Activated CD8-positive, alpha-beta memory T cell treated with anti-CD3 and anti-CD28 coated beads, Interleukin-2, amount 10 ng/mL, durations not matched to agents 7 days and 5 days (primary cell): ENCODE measurements around the gene CCDC71. TPM values are rescaled to one million over a fixed set of nuclear protein-coding genes. Genes with fewer than 3 reads are reported as not detected.

Experiments used
- ATAC-seq: fragments of 150-1000 bp; cut with Tn5 transposase; one replicate; pipeline ENCODE4 v1.10.0; 2021; ENCODE audit warnings: moderate library complexity
- CTCF ChIA-PET: fragments of 350-600 bp; sonication (Branson Sonifier 250); formaldehyde crosslinking; loops from one replicate; lab custom pipeline; 2021; ENCODE audit warnings: antibody characterized with exemption; lab: Charles Lee
- DNase-seq: peaks from one replicate; pipeline ENCODE4 v3.0.0-alpha.2; 2020
- H3K27ac Mint-ChIP-seq: one replicate; pipeline ENCODE4 v1.8.0; 2021; ENCODE audit warnings: mild to moderate bottlenecking, mixed read lengths
- H3K27me3 Mint-ChIP-seq: one replicate; pipeline ENCODE4 v1.8.0; 2021; ENCODE audit warnings: mixed read lengths
- H3K36me3 Mint-ChIP-seq: one replicate; pipeline ENCODE4 v1.8.0; 2021; ENCODE audit warnings: mild to moderate bottlenecking, mixed read lengths
- H3K4me1 Mint-ChIP-seq: one replicate; pipeline ENCODE4 v1.8.0; 2021; ENCODE audit warnings: mixed read lengths
- H3K4me3 Mint-ChIP-seq: one replicate; pipeline ENCODE4 v1.8.0; 2021; ENCODE audit warnings: mild to moderate bottlenecking, moderate library complexity, mixed read lengths
- H3K9me3 Mint-ChIP-seq: one replicate; pipeline ENCODE4 v1.8.0; 2022; ENCODE audit warnings: low read depth, mixed read lengths
- total RNA-seq, 2 experiments: library from RNA; stranded (reverse); gene quantifications; one replicate each; pipeline ENCODE4 v1.2.3, GENCODE V29; 2021

CCDC71 gene
- 10 to 100 TPM; 23.5 to 23.7 TPM for total RNA-seq

- peak within 1 kb of the TSS; percentile 81 for H3K4me3 Mint-ChIP-seq
- peaks cover 49% of the 10 kb centered on the region for H3K4me1 Mint-ChIP-seq
- peaks cover 17% of the 10 kb centered on the region for H3K36me3 Mint-ChIP-seq
- peak; percentile 84 for ATAC-seq
- peak within 1 kb of the TSS; percentile 85 for H3K27ac Mint-ChIP-seq
- H3K9me3 Mint-ChIP-seq: no peaks in the 10 kb centered on the region
- CTCF ChIA-PET: interaction anchor here (1.4 kb wide), 1 partner anchor 283 kb away, joined by 4 read pairs; no protein-coding TSS in a partner anchor
- DNase-seq: peak; percentile 83
- H3K27me3 Mint-ChIP-seq: no peaks in the 10 kb centered on the region
Observed at GRCh38 chr3:49165771-49166751, at the start of gene CCDC71. Gene CCDC71, minus strand, starts transcription at chr3:49166331. Its CDS starts 2,123 bp downstream, at chr3:49164208.

GRCh38 chr3:49213998-49214397 is 47.9 kb upstream of the CCDC71 start:
- no peak for ATAC-seq
- no peaks in the 10 kb centered on the region for H3K27me3 Mint-ChIP-seq
- no peaks in the 10 kb centered on the region for H3K36me3 Mint-ChIP-seq
- no peak for DNase-seq
- CTCF ChIA-PET: no interaction called here
- H3K9me3 Mint-ChIP-seq: no peaks in the 10 kb centered on the region
- peak overlapping the region; percentile 29 for H3K27ac Mint-ChIP-seq
- H3K4me3 Mint-ChIP-seq: no peak overlapping the region
- peaks cover 2% of the 10 kb centered on the region for H3K4me1 Mint-ChIP-seq

GRCh38 chr3:49213541-49213943 is 47.4 kb upstream of the CCDC71 start:
- DNase-seq (no peak), ATAC-seq (no peak)
- CTCF ChIA-PET: no interaction called here
- H3K36me3 Mint-ChIP-seq: no peaks in the 10 kb centered on the region
- no peak overlapping the region for H3K27ac Mint-ChIP-seq
- H3K9me3 Mint-ChIP-seq: no peaks in the 10 kb centered on the region
- H3K4me3 Mint-ChIP-seq: no peak overlapping the region
- peaks cover 2% of the 10 kb centered on the region for H3K4me1 Mint-ChIP-seq
- no peaks in the 10 kb centered on the region for H3K27me3 Mint-ChIP-seq

- Mint-ChIP-seq H3K27ac (no peak overlapping the region), H3K9me3 (no peaks in the 10 kb centered on the region), H3K4me1 (no peaks in the 10 kb centered on the region), H3K36me3 (no peaks in the 10 kb centered on the region), H3K27me3 (peaks cover 15% of the 10 kb centered on the region), H3K4me3 (no peak overlapping the region)
- CTCF ChIA-PET: no interaction called here
- no peak for ATAC-seq
- no peak for DNase-seq
Observed at GRCh38 chr3:49199900-49200281, 33.8 kb upstream of the CCDC71 start.

GRCh38 chr3:49199239-49199899 is 33.2 kb upstream of the CCDC71 start:
- Mint-ChIP-seq H3K9me3 (no peaks in the 10 kb centered on the region), H3K36me3 (no peaks in the 10 kb centered on the region), H3K4me1 (no peaks in the 10 kb centered on the region), H3K27ac (no peak overlapping the region), H3K27me3 (peaks cover 14% of the 10 kb centered on the region), H3K4me3 (no peak overlapping the region)
- ATAC-seq: no peak
- DNase-seq: no peak
- CTCF ChIA-PET: no interaction called here

GRCh38 chr3:49198611-49199230 is 32.6 kb upstream of the CCDC71 start:
- CTCF ChIA-PET: interaction anchor here (0.7 kb wide), 1 partner anchor 299 kb away, joined by 3 read pairs; no protein-coding TSS in a partner anchor
- no peaks in the 10 kb centered on the region for H3K9me3 Mint-ChIP-seq
- no peak overlapping the region for H3K27ac Mint-ChIP-seq
- DNase-seq: no peak
- no peak overlapping the region for H3K4me3 Mint-ChIP-seq
- H3K36me3 Mint-ChIP-seq: no peaks in the 10 kb centered on the region
- no peaks in the 10 kb centered on the region for H3K4me1 Mint-ChIP-seq
- ATAC-seq: no peak
- H3K27me3 Mint-ChIP-seq: peaks cover 9% of the 10 kb centered on the region

GRCh38 chr3:49198161-49198560 is 32.0 kb upstream of the CCDC71 start:
- DNase-seq (no peak), ATAC-seq (no peak)
- Mint-ChIP-seq H3K4me1 (no peaks in the 10 kb centered on the region), H3K4me3 (no peak overlapping the region), H3K27ac (no peak overlapping the region), H3K9me3 (no peaks in the 10 kb centered on the region), H3K36me3 (no peaks in the 10 kb centered on the region), H3K27me3 (peaks cover 7% of the 10 kb centered on the region)
- CTCF ChIA-PET: interaction anchor here (0.7 kb wide), 1 partner anchor 300 kb away, joined by 3 read pairs; no protein-coding TSS in a partner anchor

GRCh38 chr3:49191741-49192140 is 25.6 kb upstream of the CCDC71 start:
- no peak for DNase-seq
- Mint-ChIP-seq H3K4me1 (peaks cover 3% of the 10 kb centered on the region), H3K9me3 (no peaks in the 10 kb centered on the region), H3K27ac (no peak overlapping the region), H3K36me3 (no peaks in the 10 kb centered on the region), H3K4me3 (no peak overlapping the region), H3K27me3 (peaks cover 20% of the 10 kb centered on the region)
- CTCF ChIA-PET: no interaction called here
- no peak for ATAC-seq

GRCh38 chr3:49183873-49184272 is 17.7 kb upstream of the CCDC71 start:
- H3K4me3 Mint-ChIP-seq: no peak overlapping the region
- no peak for ATAC-seq
- peaks cover 3% of the 10 kb centered on the region for H3K4me1 Mint-ChIP-seq
- no peaks in the 10 kb centered on the region for H3K9me3 Mint-ChIP-seq
- no peak for DNase-seq
- H3K27ac Mint-ChIP-seq: no peak overlapping the region
- CTCF ChIA-PET: interaction anchor here (1.1 kb wide), 1 partner anchor 13 kb away, joined by 4 read pairs; the partner anchor contains the start of gene KLHDC8B
- H3K36me3 Mint-ChIP-seq: no peaks in the 10 kb centered on the region
- peaks cover 10% of the 10 kb centered on the region for H3K27me3 Mint-ChIP-seq

GRCh38 chr3:49182682-49183081 is 16.6 kb upstream of the CCDC71 start:
- ATAC-seq (no peak), DNase-seq (no peak)
- H3K4me1 Mint-ChIP-seq: peaks cover 3% of the 10 kb centered on the region
- CTCF ChIA-PET: interaction anchor here (3.9 kb wide), 1 partner anchor 12 kb away, joined by 18 read pairs; the partner anchor contains the start of gene KLHDC8B
- H3K27me3 Mint-ChIP-seq: peaks cover 11% of the 10 kb centered on the region
- no peaks in the 10 kb centered on the region for H3K9me3 Mint-ChIP-seq
- no peaks in the 10 kb centered on the region for H3K36me3 Mint-ChIP-seq
- H3K4me3 Mint-ChIP-seq: no peak overlapping the region
- H3K27ac Mint-ChIP-seq: no peak overlapping the region

- Mint-ChIP-seq H3K27ac (no peak overlapping the region), H3K9me3 (no peaks in the 10 kb centered on the region), H3K4me1 (no peaks in the 10 kb centered on the region), H3K27me3 (peaks cover 4% of the 10 kb centered on the region), H3K36me3 (no peaks in the 10 kb centered on the region), H3K4me3 (no peak overlapping the region)
- CTCF ChIA-PET: interaction anchor here (0.7 to 3.9 kb wide), 2 partner anchors 10 to 13 kb away, joined by 3 to 18 read pairs; partner anchors contain the start of gene KLHDC8B
- DNase-seq (no peak), ATAC-seq (no peak)
Observed at GRCh38 chr3:49181351-49181750, 15.2 kb upstream of the CCDC71 start.

GRCh38 chr3:49180116-49180515 is 14.0 kb upstream of the CCDC71 start:
- H3K27ac Mint-ChIP-seq: no peak overlapping the region
- H3K4me3 Mint-ChIP-seq: no peak overlapping the region
- H3K27me3 Mint-ChIP-seq: peaks cover 4% of the 10 kb centered on the region
- no peak for DNase-seq
- no peak for ATAC-seq
- no peaks in the 10 kb centered on the region for H3K9me3 Mint-ChIP-seq
- no peaks in the 10 kb centered on the region for H3K4me1 Mint-ChIP-seq
- no peaks in the 10 kb centered on the region for H3K36me3 Mint-ChIP-seq
- CTCF ChIA-PET: interaction anchor here (0.6 to 3.9 kb wide), 2 partner anchors 9 to 163 kb away, joined by 3 to 18 read pairs; partner anchors contain the start of gene KLHDC8B

GRCh38 chr3:49177073-49177472 is 10.9 kb upstream of the CCDC71 start:
- Mint-ChIP-seq H3K27me3 (peaks cover 4% of the 10 kb centered on the region), H3K9me3 (no peaks in the 10 kb centered on the region), H3K4me1 (peaks cover 12% of the 10 kb centered on the region), H3K36me3 (no peaks in the 10 kb centered on the region), H3K4me3 (no peak overlapping the region), H3K27ac (no peak overlapping the region)
- CTCF ChIA-PET: no interaction called here
- DNase-seq: no peak
- ATAC-seq: no peak
